HFFc6 (cell line): ENCODE data around the gene RBM10. TPM values are rescaled to one million over a fixed set of nuclear protein-coding genes. Genes with fewer than 3 reads are reported as not detected.

Experiments used
- DNase-seq: peaks from one replicate; pipeline ENCODE4 v3.0.0-alpha.2; 2018
- H3K27ac Mint-ChIP-seq: 2 replicates; pipeline ENCODE4 v1.8.0; 2020; ENCODE audit warnings: mild to moderate bottlenecking, mixed read lengths
- H3K27me3 Mint-ChIP-seq: 2 replicates; pipeline ENCODE4 v1.8.0; 2021; ENCODE audit warnings: mild to moderate bottlenecking, moderate library complexity, mixed read lengths; ENCODE audit not compliant: insufficient read depth
- H3K36me3 Mint-ChIP-seq: 2 replicates; pipeline ENCODE4 v1.8.0; 2021; ENCODE audit warnings: low read depth, mixed read lengths
- H3K4me1 Mint-ChIP-seq: 2 replicates; pipeline ENCODE4 v1.8.0; 2020; ENCODE audit warnings: low read depth, mixed read lengths
- H3K4me3 Mint-ChIP-seq: 2 replicates; pipeline ENCODE4 v1.8.0; 2020; ENCODE audit warnings: mild to moderate bottlenecking, moderate library complexity, mixed read lengths
- H3K9me3 Mint-ChIP-seq: 2 replicates; pipeline ENCODE4 v1.8.0; 2020; ENCODE audit warnings: mild to moderate bottlenecking, mixed read lengths
- total RNA-seq, 6 experiments: library from RNA; stranded (reverse); fragmentation: NEBNext Ultra II Directional; extraction: Animal tissue kit (Norgen Biotek cat#: 25700); gene quantifications; 2 replicates in 1 of 6; 3 replicates in 5 of 6; pipeline ENCODE4 v1.2.3, GENCODE V29; 2021
- TF ChIP-seq, protein P1 (sequence below): fragments of 200-600 bp; sonication (generic); IDR thresholded peaks from 2 replicates; pipeline ENCODE4 v1.5.0; 2021; ENCODE audit warnings: antibody characterized with exemption, mild to moderate bottlenecking

Gene RBM10
- total RNA-seq, 6 experiments from 2014 or later: 38.8 to 44.3 (median 41.7) TPM

DNA sequence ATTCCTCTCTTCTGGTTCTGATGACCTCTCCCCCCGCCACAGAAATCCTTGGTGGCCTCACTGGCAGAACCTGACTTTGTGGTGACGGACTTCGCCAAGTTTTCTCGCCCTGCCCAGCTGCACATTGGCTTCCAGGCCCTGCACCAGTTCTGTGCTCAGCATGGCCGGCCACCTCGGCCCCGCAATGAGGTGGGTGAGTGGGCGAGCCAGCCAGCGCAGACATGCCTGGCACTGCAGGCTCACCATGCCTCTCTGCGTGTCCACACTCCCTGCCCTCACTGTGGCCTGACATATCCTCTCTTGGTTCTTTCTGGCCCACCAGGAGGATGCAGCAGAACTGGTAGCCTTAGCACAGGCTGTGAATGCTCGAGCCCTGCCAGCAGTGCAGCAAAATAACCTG lies 57.3 kb downstream of the RBM10 start:
- H3K36me3 Mint-ChIP-seq: peaks cover 15% of the 10 kb centered on the region; the same call in 1 of the 2 replicates
- no peaks in the 10 kb centered on the region for H3K9me3 Mint-ChIP-seq
- no peaks in the 10 kb centered on the region for H3K27me3 Mint-ChIP-seq
- TF ChIP-seq, protein P1, sequence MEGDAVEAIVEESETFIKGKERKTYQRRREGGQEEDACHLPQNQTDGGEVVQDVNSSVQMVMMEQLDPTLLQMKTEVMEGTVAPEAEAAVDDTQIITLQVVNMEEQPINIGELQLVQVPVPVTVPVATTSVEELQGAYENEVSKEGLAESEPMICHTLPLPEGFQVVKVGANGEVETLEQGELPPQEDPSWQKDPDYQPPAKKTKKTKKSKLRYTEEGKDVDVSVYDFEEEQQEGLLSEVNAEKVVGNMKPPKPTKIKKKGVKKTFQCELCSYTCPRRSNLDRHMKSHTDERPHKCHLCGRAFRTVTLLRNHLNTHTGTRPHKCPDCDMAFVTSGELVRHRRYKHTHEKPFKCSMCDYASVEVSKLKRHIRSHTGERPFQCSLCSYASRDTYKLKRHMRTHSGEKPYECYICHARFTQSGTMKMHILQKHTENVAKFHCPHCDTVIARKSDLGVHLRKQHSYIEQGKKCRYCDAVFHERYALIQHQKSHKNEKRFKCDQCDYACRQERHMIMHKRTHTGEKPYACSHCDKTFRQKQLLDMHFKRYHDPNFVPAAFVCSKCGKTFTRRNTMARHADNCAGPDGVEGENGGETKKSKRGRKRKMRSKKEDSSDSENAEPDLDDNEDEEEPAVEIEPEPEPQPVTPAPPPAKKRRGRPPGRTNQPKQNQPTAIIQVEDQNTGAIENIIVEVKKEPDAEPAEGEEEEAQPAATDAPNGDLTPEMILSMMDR: no peak
- H3K4me3 Mint-ChIP-seq: no peak overlapping the region
- H3K27ac Mint-ChIP-seq: no peak overlapping the region
- no peak for DNase-seq
- H3K4me1 Mint-ChIP-seq: peaks cover 15% of the 10 kb centered on the region

DNA sequence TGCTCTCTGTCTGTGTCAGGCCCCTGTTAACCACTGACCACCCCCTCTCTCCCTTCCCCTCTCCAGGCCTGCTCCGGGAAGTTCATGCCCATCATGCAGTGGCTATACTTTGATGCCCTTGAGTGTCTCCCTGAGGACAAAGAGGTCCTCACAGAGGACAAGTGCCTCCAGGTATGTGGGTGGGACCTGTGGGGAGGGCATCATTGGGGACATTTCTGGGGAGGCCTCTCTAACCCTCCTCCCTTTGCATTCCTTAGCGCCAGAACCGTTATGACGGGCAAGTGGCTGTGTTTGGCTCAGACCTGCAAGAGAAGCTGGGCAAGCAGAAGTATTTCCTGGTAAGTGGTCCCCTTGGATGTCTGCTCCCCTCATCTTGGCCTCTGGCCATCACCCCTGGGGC lies 57.9 kb downstream of the RBM10 start:
- Mint-ChIP-seq H3K27me3 (no peaks in the 10 kb centered on the region), H3K36me3 (peaks cover 16% of the 10 kb centered on the region; the same call in 1 of the 2 replicates), H3K4me3 (no peak overlapping the region), H3K9me3 (no peaks in the 10 kb centered on the region), H3K27ac (no peak overlapping the region), H3K4me1 (peaks cover 9% of the 10 kb centered on the region)
- DNase-seq: no peak
- TF ChIP-seq, protein P1: no peak

DNA sequence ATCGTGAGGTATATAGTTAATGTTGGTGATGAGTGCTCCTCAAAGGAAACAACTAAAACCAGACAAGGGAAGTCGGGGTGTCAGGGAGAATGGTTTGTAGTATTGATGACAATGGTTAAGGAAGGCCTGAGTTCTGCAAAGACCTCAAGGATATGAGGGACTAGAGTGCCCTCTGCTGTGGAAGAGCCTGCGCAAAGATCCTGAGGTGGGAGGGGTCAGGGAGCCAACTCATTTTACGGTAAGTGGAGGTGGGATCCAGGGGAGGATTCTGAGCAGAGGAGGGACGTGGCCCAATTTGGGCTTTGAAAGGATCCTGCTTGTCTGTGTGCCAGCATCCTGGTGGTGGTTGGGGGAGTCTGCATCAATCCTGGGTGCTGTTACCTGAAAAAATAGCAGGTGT lies 59.9 kb downstream of the RBM10 start:
- no peaks in the 10 kb centered on the region for H3K27me3 Mint-ChIP-seq
- no peaks in the 10 kb centered on the region for H3K9me3 Mint-ChIP-seq
- no peak overlapping the region for H3K4me3 Mint-ChIP-seq
- TF ChIP-seq, protein P1: no peak
- H3K36me3 Mint-ChIP-seq: peaks cover 11% of the 10 kb centered on the region; the same call in 1 of the 2 replicates
- no peak overlapping the region for H3K27ac Mint-ChIP-seq
- no peak for DNase-seq
- H3K4me1 Mint-ChIP-seq: no peaks in the 10 kb centered on the region

DNA sequence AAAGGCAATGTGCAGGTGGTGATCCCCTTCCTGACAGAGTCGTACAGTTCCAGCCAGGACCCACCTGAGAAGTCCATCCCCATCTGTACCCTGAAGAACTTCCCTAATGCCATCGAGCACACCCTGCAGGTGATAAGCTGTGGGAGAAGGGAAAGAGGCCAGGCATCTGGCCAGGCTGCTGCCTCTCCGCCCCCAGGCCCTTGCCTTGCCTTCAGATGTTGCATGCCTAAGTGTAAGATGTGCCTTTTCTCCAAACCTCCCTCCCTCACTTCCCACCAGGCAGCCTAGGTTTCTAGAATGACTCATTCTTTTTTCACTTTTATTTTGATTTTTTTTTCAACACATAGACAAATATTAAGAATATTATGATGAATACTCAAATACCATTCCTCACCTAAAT lies 61.3 kb downstream of the RBM10 start:
- peak overlapping the region; percentile 54; the same call in 1 of the 2 replicates for H3K27ac Mint-ChIP-seq
- TF ChIP-seq, protein P1: no peak
- no peaks in the 10 kb centered on the region for H3K27me3 Mint-ChIP-seq
- H3K36me3 Mint-ChIP-seq: peaks cover 14% of the 10 kb centered on the region; the same call in 1 of the 2 replicates
- H3K4me1 Mint-ChIP-seq: no peaks in the 10 kb centered on the region
- H3K9me3 Mint-ChIP-seq: no peaks in the 10 kb centered on the region
- no peak overlapping the region for H3K4me3 Mint-ChIP-seq
- no peak for DNase-seq

DNA sequence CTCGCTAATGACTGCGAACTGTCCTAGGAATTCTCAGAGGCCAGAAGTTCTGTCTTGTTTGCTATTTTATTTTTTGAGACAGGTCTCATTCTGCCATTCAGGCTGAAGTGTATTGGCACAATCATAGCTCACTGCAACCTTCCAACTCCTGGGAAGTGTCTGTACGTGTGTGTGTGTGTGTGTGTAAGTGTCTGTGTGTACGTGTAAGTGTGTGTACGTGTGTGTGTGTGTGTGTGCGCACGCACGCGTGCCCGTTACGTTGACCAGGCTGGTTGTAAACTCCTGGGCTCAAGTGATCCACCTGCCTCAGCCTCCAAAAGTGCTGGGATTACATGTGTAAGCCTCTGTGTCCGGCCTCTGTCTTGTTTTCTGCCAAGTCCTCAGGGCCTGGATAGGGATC lies 63.1 kb downstream of the RBM10 start:
- TF ChIP-seq, protein P1: no peak
- Mint-ChIP-seq H3K4me3 (no peak overlapping the region), H3K4me1 (no peaks in the 10 kb centered on the region), H3K27ac (no peak overlapping the region), H3K36me3 (peaks cover 21% of the 10 kb centered on the region; the same call in 1 of the 2 replicates), H3K27me3 (no peaks in the 10 kb centered on the region; the same call in 1 of the 2 replicates), H3K9me3 (no peaks in the 10 kb centered on the region)
- no peak for DNase-seq
